GM12892 (cell line): ENCODE data around the gene HLF.

Source experiments
- POLR2A ChIP-seq: IDR thresholded peaks from 2 replicates; pipeline ENCODE4 v1.6.1; 2011; ENCODE audit warnings: low read depth, low read length, control low read depth
- TAF1 ChIP-seq: IDR thresholded peaks from 2 replicates; pipeline ENCODE4 v1.6.1; 2011; ENCODE audit warnings: low read depth, mild to moderate bottlenecking, control low read depth, low read length, borderline replicate concordance

DNA sequence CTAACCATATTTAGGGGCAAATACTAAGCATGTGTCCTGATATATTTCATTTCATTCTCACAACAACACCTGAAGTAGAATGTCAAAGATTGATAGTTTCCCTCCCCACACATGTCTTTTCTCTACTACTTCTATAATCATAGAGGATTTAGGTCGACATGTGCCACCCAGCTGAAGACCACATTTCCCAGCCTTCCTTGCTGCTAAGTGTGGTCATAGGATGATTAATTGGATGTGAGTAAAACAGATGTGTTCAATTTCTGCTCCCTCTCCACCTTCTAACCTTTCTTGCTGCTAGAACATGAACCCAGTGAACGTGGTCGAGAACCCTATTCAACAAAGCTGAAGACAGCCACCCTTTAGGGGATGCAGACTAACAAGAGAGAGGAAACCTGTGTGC lies 18.8 kb upstream of the HLF start:
- TF ChIP-seq TAF1 (no peak), POLR2A (no peak)
